ENCODE measurements around the gene STON1.
"Not testable (repeated sequence)": the region's sequence is repeated elsewhere in the genome, so short reads cannot be mapped to it uniquely, and the experiment has no call there.

Gene STON1

GRCh38 chr2:48530033-48530811, at the start of gene STON1:
STON1 (plus strand) TSS chr2:48530154; CDS start chr2:48580634, 50,480 bp downstream.
- DNase-seq = peak; percentile 72

- DNase-seq = no peak
Observed at GRCh38 chr2:48480526-48480925, 49.4 kb upstream of the STON1 start.

DNA sequence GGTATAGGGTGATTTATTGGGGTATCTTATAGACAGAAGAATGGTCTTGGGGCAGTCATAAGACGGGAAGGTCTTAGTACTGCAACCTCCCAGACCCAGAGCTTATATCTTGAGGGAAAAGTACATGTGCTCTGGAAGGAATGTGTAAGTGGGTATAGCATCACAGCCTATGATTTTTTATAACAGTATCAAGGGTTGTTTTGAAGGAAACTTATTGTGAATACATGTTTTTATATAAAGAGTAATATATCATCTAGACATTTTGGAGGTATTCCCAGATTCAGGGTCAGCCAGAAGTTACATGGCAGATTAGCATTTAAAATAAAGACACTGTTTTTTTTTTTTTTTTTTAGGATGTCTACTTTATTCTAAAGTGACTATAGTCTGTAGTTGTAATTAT, 47.6 kb upstream of the STON1 start:
- peak; percentile 44 for DNase-seq

DNA sequence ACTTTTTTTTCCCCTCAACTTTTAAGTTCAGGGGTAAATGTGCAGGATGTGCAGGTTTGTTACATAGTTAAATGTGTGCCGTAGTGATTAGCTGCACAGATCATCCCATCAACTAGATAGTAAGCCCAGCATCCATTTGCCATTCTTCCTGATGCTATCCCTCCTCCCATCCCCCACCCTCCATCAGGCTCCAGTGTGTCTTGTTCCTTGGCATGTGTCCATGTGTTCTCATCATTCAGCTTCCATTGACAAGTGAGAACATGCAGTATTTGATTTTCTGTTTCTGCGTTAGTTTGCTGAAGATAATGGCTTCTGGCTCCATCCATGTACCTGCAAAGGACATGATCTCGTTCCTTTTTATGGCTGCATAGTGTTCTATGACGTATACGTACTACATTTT, 47.2 kb upstream of the STON1 start:
- no peak for DNase-seq

DNA sequence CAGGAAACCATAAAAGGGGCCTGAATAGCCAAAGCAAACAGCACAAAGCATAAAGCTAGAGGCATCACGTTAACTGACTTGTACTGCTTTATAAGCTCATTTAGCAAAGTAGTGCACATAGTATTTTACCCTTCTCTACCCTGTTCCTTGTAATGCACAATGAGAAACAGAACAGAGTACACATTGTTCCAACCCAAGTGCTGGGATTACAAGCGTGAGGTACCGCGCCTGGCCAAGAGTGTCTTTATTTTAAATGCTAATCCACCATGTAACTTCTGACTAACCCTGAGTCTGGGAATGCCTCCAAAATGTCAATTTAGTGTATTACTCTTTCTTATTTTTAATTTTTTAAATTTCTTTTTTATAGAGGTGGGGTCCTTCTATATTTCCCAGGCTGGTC, 46.4 kb upstream of the STON1 start:
- no peak for DNase-seq

DNA sequence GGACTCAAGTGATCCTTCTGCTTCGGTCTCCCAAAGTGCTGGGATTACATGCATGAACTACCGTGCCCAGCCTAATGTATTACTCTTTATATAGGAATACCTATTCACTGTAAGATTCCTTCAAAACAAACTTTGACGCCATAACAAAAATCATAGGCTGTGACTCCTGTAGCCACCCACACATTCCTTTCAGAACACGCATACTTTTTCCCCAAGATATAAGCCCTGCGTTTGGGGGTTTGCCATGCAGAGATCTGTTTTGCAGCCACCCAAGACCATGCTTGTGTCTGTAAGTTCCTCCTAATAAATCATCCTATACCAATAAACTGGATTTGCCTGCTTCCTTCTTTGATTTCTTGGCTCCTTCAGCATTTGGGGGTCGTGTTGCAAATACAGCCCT, 46.0 kb upstream of the STON1 start:
- no peak for DNase-seq

GRCh38 chr2:48488545-48488944, 41.4 kb upstream of the STON1 start:
- DNase-seq = no peak

GRCh38 chr2:48496849-48497248, 33.1 kb upstream of the STON1 start:
- no peak for DNase-seq

DNA sequence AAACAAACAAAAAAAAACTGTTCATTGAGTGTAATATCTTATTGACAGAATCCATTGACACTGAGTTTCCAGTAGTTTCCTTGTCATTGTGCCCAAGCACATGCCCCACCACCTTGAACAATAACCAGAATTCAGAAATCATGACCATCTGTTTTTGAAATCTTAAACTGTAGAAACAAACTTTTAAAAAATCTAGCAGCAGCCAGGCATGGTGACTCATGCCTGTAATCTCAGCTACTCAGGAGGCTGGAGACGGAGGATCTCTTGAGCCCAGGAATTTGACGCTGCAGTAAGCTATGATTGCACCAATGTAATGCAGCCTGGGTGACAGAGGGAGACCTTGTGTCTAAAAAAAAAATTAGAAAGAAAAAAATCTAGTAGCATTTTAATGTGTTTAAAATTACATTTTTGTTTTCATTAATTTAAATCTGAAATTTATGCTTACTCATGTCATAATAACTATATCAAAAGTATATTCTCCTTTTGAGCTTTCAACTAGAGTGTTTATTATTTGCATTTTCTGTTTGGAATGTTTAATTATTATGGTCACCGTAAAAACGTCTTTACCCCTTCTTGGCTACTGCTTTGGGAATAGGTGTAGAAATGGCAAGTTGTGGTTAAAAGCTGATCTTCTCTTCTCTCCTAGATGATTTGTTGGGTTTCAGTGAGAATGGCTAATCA, 25.2 kb upstream of the STON1 start:
- DNase-seq = no peak

DNA sequence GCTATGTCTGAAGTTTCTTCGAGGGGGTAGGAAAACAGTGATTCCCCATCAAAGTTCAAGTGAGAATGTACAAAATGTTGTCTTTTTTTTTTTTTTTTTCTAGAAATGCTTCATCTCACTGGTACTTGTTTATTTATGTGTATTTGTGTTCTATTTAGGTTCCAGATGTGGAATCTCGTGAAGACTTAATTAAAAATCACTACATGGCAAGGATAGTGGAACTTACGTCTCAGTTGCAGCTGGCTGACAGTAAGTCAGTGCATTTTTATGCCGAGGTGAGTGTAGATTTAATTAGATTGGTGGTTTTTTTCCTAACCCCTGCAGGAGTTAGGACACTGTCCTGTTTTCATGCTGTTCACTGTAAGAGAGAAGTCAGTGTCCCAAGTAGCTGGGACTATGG, 22.8 kb upstream of the STON1 start:
- DNase-seq = no peak

- DNase-seq = peak; percentile 69
Observed at GRCh38 chr2:48508461-48509124, 21.4 kb upstream of the STON1 start.

- no peak for DNase-seq
Observed at GRCh38 chr2:48510329-48510728, 19.6 kb upstream of the STON1 start.

DNA sequence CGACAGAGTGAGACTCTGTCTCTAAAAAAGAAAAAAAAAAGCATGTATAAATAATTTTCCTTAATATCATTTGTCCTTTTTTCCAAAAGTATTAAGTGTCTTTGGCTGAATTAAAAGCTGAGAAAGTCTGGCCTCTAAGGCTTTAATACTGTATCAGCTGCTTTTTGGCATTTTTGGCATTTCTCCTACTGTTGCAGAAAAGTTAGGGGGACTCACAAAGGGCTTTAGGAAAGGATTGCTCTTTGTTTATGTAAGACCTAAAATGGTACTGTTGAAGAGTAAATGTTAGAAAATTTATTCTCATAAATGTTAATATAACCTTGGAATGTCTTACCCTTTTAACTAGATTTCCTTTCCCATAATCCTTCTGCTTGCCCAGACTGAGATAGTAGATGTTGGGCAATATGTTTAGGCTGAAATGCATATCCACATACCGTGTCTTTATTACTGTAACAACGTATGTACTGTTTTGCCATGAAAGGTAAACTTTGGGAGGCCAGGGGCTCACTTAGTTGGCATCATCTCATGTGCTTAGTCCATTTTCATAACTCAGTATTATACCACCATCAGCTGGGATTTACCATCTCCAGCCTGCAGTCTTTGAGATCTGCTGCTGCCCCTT, 18.0 kb upstream of the STON1 start:
- DNase-seq = no peak

DNA sequence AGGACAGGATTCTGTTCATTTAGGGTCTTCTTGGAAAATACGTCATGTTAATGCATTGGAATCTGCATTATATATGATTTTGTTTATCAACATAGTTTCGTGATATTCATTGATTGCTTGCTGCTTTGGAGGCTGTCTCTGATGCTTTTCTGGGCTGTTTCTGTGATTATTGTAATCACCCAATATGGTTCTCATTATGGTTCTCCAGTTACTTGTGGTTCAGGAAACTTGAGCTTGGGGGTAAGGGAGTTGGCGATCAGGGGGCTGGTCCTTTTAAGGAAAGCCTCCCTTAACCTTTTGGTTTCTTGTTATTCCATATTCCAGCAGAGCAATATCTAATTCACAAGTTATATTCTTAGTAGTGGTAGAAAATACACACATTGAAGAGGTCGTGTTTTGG, 17.4 kb upstream of the STON1 start:
- DNase-seq = no peak

DNA sequence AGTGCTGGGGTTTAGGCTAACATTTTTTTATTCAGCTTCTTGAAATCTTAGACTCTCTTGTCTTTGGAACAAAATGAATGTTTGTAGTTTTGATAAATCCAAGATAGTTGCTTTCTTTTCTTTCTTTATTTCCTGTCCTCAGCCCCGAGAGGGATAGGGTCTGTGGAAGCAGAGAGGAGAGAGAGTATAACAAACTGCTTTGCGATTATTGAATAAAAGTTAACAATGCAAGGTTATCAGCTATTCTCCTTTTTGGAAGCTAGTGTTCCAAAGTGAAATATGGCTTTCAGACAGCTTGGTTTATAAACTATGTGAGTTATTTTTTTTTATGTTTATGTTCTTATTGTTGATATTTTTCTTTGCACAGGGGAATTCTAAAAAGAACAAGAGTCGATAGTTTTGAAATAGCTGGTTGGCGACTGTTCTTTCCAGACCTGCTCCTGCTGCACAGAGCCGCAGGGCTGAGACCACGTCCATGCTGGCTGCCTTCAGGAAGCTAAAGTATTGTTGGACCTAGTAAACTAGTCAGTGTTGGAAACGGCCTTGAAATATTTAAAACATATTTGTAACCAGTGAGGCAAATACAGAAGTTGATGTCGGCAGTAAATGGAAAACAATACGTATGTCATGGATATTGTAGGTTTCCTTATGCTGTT, 15.5 kb upstream of the STON1 start:
- no peak for DNase-seq

DNA sequence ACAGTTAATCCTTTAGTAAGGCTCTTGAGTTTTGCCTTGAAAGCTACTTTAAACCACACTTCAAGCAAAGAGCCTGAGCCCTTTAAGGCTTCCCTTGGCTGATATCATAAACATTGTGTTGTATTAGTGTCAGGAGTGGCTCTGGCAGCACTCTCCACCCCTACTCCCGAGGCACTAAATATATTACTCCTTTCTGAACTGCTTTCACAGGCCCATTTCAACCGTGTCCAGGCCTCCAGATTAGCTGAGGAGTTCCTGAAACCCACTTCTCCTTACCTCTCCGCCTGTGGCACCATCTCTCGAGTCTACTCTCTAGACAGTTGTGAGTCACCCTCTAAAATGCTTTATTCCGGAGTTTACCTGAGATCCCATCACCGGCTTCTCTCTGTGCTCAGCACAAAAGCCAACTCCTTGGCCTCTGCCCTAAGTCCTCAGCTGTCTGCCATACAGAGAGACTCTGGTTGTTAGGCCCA, 14.4 kb upstream of the STON1 start:
- no peak for DNase-seq

DNA sequence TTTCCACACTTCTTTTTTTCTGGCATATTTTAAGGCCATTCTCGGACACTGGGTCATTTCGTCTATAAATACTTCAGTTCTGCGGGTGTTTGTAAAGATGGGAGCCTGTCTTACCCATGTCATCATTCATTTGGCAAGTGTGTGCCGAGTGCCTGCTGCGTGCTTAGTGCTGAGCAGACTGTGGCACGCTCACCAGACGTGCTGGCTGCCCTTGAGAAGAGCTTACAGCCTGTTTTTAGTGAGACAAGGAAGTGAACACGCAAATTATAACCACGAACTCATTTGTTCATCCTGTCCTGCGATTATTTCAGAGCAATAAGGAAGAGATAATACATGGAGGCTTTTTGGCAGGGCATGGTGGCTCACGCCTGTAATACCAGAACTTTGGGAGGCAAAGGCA, 10.4 kb upstream of the STON1 start:
- DNase-seq = no peak

- DNase-seq = not testable (repeated sequence)
Observed at GRCh38 chr2:48524756-48525155, 5.2 kb upstream of the STON1 start.

DNA sequence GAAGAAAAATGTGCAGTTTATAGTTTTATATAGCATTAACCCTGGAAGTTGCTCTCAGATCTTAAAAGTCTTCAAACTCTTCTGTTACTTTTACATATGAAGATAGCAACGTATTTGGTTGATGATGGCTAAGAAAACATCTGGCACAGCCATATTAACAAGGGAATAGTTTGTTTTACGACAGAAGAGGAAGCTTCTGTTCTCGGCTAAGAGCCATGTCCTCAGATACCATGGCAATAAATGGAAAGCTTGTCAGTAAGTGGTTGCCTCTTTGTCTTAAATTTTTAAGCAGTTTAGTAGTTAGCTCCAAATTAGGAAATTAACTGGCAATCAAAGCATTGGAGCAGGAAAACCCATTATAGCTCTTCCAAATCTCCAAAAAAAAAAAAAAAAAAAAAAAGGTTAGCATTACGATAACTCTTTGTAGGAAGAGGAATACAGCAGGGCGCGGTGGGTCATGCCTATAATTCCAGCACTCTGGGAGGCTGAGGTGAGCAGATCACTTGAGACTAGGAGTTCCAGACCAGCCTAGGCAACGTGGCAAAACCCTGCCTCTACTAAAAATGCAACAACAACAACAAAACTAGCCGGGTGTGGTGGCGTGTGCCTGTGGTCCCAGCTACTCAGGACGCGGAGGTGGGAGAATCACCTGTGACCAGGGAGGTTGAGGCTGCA, 4.5 kb upstream of the STON1 start:
- no peak for DNase-seq

DNA sequence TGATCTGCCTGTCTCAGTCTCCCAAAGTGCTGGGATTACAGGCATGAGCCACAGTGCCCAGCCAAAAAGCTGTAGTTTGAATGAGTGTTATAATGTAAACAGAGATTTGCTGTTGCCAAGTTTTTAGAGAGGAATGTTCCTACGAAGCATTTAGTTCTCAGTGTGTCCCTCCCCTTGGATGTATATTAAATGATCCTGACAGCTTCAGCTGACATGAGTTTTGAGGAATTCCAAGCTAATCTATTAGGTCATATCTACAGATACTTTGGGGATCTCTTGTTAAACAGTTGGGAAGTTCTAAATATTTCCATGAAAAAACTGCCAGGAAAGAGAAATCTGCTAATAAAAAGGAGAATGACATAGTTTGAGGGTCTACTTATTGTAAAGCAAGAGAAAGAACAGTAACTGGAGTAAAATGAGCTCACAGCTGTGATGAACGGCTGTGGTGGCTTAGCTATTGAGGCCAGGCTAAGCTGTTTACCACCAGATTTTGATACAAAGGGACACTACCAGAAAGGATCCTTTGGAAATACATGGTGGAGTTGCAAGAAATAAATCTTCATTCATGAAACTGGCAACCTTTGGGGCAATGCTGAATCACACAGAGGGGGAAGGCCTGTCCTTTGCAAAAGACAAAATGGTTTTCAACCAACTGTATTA, 2.6 kb upstream of the STON1 start:
- DNase-seq = peak; percentile 76

- no peak for DNase-seq
Observed at GRCh38 chr2:48528431-48528830, 1.5 kb upstream of the STON1 start.

GRCh38 chr2:48529194-48529593, 760 bp upstream of the STON1 start:
- peak; percentile 56 for DNase-seq
